Measurements from ENCODE around the gene ABR. TPM values are rescaled to one million over a fixed set of nuclear protein-coding genes. Genes with fewer than 3 reads are reported as not detected.

ABR gene
- total RNA-seq, 1 donor from 2014 or later = 92.7 TPM

- no peak overlapping the region for H3K9ac ChIP-seq
- no peak overlapping the region for H2AFZ ChIP-seq (replicated peaks)
- peak overlapping the region; percentile 48 for H3K4me3 ChIP-seq
- H3K4me1 ChIP-seq = peaks cover 9% of the 10 kb centered on the region
- no peaks in the 10 kb centered on the region for H3K36me3 ChIP-seq
- no peaks in the 10 kb centered on the region for H3K36me3 Mint-ChIP-seq
- H3K27me3 Mint-ChIP-seq (ENCODE audit: insufficient read depth, low read depth) = peaks cover 3% of the 10 kb centered on the region
- peaks cover 27% of the 10 kb centered on the region for H3K27me3 ChIP-seq
- H3K27ac Mint-ChIP-seq = no peak overlapping the region
- no peaks in the 10 kb centered on the region for H3K9me3 Mint-ChIP-seq
- peaks cover 8% of the 10 kb centered on the region for H3F3A ChIP-seq (ENCODE audit: low read depth)
- TF ChIP-seq EZH2 (IDR thresholded peaks at IDR 0.05) (no peak), EZH2phosphoT487 (IDR thresholded peaks at IDR 0.05) (no peak), CTCF (IDR thresholded peaks at IDR 0.05) (no peak)
- peaks cover 28% of the 10 kb centered on the region for H3K4me1 Mint-ChIP-seq
- no peaks in the 10 kb centered on the region for H3K79me2 ChIP-seq (ENCODE audit: low read depth)
- no peaks in the 10 kb centered on the region for H3K9me3 ChIP-seq (ENCODE audit: low read depth)
- DNase-seq (ENCODE audit: low spot score) = peak; percentile 24
- H4K20me1 ChIP-seq (ENCODE audit: low read depth) = peaks cover 29% of the 10 kb centered on the region
- peak overlapping the region; percentile 63 for H3K4me3 Mint-ChIP-seq
- no peak overlapping the region for H3K27ac ChIP-seq
- peak overlapping the region; percentile 92 for H3K4me2 ChIP-seq
These were observed 148.9 kb downstream of the ABR start for GRCh38 chr17:1030684-1031532.

DNA sequence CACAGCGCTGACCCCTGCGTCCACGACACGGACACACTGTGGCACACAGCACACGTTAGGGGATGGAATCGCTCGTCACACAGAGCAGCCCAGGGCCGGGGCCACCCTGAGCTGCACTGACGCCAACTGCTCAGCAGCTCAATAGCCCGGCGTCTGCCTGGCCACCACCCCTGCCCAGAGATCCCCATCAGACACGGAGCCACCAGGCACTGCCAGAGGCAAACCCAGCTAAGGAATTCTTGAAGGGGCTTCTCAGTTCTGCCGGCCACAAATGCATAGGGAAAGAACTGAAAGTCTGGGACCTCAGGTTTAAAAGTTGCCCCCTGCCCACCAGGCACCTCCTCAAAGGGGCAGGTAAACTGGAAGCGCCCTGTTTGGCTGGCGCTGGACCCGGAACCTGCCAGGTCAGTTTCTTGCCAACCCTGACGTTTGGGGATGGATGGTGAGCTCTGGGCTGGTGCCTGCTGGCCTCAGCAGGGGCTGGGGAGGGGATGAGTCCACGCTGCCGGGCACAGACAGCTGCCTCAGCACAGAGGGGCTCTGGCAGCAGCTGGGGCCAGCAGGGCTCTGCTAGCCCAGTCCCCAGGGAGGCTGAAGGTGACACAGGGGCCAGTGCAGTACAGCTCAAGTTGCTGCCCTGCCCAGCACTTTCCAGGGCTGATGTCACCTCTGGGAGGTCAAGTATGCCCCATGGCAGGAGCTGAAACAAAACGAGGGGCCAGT, 149.7 kb downstream of the ABR start:
- H3F3A ChIP-seq (ENCODE audit: low read depth) = peaks cover 8% of the 10 kb centered on the region
- H4K20me1 ChIP-seq (ENCODE audit: low read depth) = peaks cover 26% of the 10 kb centered on the region
- Mint-ChIP-seq H3K27ac (no peak overlapping the region), H3K4me1 (peaks cover 31% of the 10 kb centered on the region), H3K4me3 (no peak overlapping the region), H3K36me3 (peaks cover 4% of the 10 kb centered on the region), H3K27me3 (ENCODE audit: insufficient read depth, low read depth) (peaks cover 2% of the 10 kb centered on the region), H3K9me3 (no peaks in the 10 kb centered on the region)
- no peak overlapping the region for H2AFZ ChIP-seq (replicated peaks)
- no peaks in the 10 kb centered on the region for H3K79me2 ChIP-seq (ENCODE audit: low read depth)
- TF ChIP-seq EZH2 (IDR thresholded peaks at IDR 0.05) = no peak
- TF ChIP-seq EZH2phosphoT487 (IDR thresholded peaks at IDR 0.05) = no peak
- TF ChIP-seq CTCF (IDR thresholded peaks at IDR 0.05) = no peak
- no peak overlapping the region for H3K4me2 ChIP-seq
- no peak overlapping the region for H3K27ac ChIP-seq
- no peak overlapping the region for H3K4me3 ChIP-seq
- peaks cover 27% of the 10 kb centered on the region for H3K27me3 ChIP-seq
- no peaks in the 10 kb centered on the region for H3K36me3 ChIP-seq
- no peaks in the 10 kb centered on the region for H3K9me3 ChIP-seq (ENCODE audit: low read depth)
- H3K4me1 ChIP-seq = peaks cover 5% of the 10 kb centered on the region
- H3K9ac ChIP-seq = no peak overlapping the region
- DNase-seq (ENCODE audit: low spot score) = no peak

DNA sequence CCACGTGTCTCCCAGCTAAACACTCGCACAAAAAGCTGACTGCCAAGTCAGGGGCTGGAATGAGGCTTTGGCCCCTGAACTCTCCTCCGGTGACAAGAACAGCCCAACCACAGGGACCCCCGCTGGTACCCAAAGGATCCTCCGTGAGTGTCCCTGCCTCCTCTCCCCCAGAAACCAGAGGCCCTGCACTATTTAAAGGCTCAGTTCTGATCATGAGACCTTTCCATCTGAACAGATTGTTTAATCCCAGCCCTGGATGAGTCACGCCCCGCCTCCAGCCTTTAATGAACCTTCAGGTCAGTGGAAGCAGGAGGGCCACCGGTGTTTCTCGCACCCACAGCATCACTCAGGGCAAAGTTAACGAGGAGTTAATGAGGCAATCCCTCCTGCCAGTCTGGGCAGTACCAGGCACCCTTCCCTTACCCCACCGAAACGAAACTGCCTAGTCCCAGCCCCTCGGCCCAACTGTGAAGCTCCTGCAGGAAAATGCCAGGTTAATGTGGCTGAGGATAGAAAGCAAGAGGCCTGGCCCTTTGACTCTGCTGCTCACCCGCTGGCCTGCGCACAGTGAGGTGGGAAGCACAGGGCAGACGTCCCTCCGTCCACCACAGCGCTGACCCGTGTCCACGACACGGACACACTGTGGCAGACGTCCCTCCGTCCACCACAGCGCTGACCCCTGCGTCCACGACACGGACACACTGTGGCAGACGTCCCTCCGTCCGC, 150.4 kb downstream of the ABR start:
- Histone ChIP-seq H3K9ac (no peak overlapping the region), H3K4me1 (peaks cover 5% of the 10 kb centered on the region), H3K27ac (no peak overlapping the region), H3K4me2 (no peak overlapping the region), H3K36me3 (no peaks in the 10 kb centered on the region), H3K4me3 (no peak overlapping the region), H3K27me3 (peaks cover 27% of the 10 kb centered on the region), H2AFZ (replicated peaks) (no peak overlapping the region), H3F3A (ENCODE audit: low read depth) (peaks cover 8% of the 10 kb centered on the region), H3K79me2 (ENCODE audit: low read depth) (no peaks in the 10 kb centered on the region), H3K9me3 (ENCODE audit: low read depth) (no peaks in the 10 kb centered on the region), H4K20me1 (ENCODE audit: low read depth) (peaks cover 26% of the 10 kb centered on the region)
- H3K27me3 Mint-ChIP-seq (ENCODE audit: insufficient read depth, low read depth) = no peaks in the 10 kb centered on the region
- DNase-seq (ENCODE audit: low spot score) = no peak
- H3K4me3 Mint-ChIP-seq = peak overlapping the region; percentile 39
- peaks cover 30% of the 10 kb centered on the region for H3K4me1 Mint-ChIP-seq
- peaks cover 4% of the 10 kb centered on the region for H3K36me3 Mint-ChIP-seq
- H3K27ac Mint-ChIP-seq = no peak overlapping the region
- TF ChIP-seq EZH2phosphoT487 (IDR thresholded peaks at IDR 0.05) = no peak
- no peak for TF ChIP-seq EZH2 (IDR thresholded peaks at IDR 0.05)
- TF ChIP-seq CTCF (IDR thresholded peaks at IDR 0.05) = no peak
- H3K9me3 Mint-ChIP-seq = no peaks in the 10 kb centered on the region
